ENCODE results near the gene RTN4R.

The RTN4R gene

DNA sequence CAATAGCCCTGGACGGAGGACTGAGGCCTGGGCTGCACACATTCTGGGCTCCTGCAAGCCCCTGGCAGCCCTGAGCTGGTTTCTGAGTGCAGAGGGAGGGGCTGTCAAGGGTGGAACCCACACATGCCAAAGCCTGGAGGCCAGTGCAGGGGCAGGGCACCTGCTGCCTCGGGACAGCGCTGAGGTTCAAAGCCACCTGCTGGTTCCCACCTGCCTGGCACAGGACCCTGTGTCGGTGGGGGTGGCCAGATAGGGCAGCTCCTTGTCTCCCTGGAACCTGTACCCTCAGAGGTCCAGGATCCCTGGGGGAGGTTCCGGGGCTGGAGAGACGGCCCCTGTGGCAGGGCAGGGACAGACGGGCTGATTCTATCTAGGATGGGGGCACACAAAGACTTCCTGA, 40.8 kb downstream of the RTN4R start:
- no peak for DNase-seq

DNA sequence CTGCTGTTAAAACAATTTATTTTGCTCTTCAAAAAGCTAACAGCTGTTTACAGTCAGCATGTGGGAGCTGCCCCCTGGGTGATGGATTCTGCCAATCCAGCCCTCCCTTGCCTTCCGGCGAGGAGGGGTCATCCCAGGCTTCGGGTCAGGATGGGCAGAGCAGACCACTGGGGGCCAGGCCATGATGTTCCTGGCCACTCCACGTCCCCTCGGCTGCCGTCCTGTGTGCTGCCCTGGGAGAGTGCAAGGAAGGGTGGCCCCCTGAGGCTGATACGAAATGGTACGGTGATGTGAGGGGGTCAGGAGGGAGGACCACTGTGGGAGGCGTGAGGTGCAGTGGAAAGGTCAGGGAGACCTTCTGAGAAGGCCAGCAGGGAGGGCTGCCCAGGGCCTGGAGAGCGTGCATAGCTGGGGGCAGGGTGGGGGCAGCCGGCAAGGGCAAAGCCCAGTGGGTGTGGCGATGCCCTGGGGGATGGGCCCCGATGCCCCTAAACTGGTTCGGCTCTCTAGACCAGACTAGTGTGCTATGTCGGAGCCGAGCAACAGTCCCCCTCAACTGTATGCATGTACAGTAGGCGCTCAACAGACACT, 41.3 kb downstream of the RTN4R start:
- DNase-seq = no peak

DNA sequence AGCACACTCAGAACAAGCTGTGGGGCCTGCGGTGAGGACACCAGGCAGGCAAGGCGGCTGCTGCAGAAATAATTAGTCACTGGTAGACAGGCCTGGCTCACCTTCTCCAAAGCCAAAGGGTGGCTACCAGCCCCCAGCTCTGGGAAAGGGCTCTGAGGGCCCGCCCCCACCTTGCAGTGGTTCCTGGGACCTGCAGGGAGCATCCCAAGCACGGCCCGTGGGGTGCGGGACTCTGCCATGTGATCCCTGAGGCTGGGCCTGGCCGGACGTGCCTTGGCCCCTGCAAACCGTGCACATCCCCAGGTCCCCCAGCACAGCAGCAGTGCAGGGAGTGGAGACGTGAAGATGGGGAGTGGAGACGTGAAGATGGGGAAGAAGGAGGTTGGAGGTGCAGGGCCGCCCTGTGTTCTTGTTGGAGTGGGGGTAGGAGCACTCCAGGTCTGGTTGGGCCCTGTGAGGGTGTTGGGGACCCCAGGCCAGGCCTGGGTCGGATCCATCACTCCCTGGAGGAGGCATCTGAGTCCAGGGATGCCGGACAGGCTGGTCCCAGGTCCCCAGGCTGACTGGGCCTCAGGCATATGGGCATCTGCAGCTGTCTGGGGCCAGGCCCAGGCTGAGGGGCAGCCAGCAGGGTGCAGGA, 41.9 kb downstream of the RTN4R start:
- DNase-seq = no peak

DNA sequence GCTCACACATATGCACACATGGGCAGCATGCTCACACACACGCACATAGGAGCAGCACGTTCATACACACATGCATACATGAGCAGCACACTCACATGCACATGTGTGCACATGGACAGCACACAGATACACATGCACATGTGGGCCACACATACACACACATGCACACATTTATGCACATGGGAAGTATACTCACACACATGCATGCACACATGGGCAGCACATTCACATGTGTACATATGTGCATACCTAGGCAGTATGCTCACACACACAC, 42.5 kb downstream of the RTN4R start:
- no peak for DNase-seq

DNA sequence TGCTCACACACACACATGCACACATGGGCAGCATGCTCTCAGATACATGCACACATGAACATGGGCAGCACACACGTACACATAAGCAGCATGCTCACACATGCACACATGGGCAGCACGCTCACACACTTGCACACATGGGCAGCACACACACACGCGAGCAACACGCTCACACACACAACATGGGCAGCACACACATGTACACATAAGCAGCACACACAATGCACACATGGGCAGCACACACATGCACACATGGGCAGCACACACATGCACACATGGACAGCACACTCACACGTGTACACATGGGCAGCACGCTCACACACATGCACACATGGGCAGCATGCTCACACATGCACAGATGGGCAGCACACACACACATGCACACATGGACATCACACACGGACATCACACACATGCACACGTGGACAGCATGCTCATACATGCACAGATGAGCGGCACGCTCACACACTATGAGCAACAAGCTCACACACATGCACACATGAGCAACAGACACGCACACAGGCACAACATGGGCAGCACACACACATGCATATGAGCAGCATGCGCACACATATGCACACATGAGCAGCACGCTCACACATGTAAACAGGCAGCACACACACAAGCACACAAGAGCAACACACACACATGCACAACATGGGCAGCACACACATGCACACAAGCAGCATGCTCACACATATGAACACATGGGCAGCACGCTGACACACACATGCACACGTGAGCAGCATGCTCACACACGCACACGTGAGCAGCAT, 43.0 kb downstream of the RTN4R start:
- no peak for DNase-seq

DNA sequence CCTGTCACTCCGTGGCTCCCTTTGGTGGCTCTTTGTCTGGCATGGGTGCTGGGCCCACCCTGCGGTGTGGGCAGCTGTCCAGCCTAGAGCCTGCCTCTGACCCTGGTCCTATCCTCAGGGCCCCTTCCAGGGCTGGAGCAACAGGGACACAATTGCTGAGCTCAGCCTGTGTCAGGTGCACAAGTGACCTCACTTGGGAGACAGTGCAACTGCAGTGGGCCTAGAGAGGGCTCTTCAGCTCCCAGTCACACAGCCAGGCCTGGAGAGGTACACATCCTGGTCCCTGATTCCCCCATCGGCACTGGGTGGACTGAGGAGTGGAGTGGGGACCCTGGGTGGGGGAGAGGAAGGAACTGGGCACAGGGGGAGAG, 43.9 kb downstream of the RTN4R start:
- no peak for DNase-seq

DNA sequence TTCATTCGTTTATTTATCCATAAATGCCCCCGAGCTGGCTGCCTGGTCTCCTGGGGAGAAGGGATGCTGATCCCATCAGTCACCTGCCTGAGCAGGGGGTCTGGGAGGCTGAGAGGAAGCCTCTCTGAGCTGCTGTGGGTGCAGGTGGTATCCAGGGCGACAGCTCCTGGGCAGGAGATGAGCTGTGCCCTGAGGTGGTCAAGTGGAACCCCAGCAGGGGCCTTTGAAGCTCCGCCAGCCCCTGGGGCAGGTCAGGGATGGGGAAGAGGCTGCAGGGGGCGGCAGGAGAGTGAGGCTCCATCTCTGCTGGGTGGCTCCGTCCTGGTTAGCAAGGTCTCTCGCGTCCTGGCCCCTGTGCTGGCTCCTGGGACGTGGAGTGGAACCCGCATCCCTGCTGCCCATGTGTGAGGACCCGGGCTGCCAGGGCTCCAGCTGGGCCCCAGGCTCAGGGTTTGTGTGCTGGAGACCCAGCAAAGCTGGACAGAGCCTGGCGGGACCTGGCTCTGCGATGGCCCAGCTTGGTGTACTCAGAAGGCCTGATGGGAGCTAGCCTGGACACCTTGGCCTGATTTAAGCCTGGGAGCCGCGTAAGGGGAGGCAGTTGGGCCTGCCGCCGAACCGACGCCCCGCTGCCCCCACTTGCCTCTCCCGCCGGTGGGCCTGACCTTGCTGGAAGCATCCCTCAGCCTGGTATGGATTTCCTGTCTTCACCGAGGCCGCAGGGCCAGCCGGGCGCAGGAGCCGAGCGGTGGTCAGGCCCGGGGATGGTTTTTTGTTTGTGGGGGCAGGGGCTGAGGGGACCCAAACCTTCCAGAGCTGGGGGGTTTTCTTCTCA, 44.5 kb downstream of the RTN4R start:
- no peak for DNase-seq

DNA sequence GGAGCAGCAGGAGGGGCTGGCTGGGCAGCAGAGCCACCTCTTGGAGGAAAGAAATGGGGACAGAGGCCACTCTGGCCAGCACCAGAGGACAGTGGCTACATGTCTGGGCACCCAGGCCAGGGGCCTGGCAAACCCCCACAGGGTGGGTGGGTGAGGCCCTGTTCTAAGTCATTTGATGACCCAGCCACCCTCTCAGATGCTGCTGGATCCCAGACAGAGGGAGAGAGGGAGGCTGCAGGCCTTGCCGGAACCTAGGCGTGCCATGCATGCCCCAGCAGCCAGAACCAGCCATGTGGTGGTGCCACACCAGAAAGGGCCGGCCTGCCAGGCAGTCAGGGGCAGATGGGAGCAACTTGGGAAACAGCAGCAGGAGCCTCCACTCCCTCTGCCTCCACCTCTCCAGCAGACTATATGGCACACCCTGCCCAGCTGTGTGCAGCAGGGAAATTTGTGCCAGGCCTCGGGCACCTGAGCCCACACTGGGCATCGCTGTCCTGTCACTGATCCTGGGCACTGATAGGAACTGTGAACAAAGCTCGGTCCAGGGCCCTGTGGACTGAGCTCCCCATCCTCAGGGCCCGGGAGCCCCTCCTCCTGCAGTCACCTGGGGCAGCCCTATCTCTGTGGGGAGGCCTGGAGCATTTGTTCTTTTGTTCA, 45.2 kb downstream of the RTN4R start:
- DNase-seq = no peak

DNA sequence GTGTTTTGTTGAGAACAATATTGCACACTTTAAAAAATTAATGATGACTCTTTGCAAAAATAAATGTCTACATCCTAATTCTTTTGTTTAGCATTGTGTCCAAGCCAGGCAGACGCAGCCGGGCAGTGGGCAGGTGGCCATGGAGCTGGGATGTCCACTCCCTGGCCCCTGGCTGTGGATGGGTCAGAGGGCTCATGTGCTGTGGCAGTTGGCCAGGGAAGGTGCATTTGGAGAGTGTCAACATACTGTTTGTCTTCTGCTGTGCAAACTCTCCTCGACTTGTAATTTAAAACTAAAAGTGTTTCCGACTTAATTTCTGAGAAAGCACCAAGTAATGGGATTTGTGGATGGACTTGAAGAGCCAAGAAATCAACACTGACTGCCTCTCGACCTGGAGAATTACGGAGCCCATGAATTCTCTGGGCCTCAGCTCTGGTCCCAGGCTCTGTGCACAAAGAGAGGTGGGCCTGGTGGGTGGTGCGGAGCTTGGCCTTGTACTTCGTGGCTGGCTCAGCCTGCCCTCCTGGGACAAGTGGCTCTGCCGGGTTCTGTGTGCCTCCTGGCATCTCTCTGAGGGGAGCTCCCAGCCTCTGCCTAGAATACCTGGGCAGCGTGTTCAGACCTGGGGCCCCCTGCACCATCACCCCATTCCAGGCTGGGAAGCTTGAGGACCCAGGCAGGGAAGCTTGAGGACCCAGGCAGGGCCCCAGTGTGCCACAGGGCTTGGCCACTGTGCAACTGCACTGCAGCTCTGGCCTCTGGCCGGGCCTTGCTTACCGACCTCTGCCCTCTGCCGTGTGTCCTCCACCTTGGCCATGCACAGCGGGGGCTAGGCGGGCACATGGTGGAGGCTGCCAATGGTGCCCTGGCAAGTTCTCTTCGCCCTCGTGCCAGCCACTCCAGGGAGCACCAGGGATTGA, 46.4 kb downstream of the RTN4R start:
- DNase-seq = no peak

DNA sequence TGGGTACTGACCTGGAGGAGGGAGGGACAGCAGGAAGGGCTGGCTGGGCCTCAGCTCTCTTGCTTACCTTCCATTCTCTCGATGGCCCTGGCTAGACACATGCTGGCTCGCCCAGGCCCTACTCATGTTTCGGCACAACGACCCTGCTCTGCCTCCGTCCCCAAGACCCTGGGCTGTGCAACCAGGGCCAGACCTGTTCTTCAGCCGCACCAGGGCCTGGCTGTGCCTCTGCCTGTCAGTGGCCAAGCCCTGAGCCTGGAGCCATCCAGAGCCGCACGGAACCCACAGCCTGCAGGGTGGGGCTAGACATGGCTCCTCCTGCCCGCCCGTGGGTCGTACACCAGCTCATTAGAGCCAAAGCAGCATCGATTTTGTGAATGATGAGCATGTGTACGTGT, 47.5 kb downstream of the RTN4R start:
- DNase-seq = no peak

DNA sequence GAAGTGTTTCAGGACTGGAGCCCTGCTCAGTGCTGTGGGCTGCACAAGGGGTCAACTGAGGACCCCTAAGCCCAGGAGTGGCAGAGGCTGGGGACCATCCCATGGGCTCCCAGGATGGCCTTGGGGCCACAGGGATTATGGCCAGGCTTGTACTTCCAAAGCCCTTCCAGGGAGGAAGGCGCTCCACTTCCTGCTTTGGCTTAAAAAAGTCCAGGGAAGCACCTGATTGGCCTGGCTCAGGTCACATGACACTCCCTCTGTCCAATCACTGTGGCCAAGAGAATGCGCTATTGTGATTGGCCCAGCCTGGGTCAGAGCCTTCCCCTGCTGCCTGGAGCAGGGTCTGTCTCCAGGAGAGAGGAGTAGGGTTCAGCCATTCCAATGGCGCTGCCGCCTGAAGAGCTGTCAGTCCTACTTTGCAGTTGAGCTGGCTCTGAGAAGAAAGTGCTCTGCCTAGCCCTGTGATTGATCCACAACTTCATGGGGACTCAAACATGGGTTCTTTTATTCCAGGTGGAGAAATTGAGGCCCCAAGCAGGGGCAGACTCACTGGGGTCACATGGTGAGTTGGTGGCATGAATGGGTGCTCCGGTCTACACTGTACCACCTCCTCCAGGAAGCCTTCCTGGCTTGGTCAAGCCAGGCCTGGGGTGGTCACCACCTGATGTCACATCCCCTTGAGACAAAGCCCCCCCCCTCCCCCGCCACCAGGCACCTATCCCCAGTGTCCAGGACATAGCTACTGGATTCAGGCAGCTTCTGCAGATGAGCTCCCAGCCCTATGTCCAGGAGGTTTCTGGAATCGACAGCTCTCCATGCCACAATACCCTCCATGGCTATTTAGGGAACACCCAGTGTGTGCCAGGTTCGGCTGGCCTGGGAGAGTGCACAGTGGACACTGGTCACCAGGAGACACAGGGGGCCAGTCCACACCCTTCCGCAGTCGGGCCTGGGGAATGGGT, 48.2 kb downstream of the RTN4R start:
- DNase-seq = no peak

DNA sequence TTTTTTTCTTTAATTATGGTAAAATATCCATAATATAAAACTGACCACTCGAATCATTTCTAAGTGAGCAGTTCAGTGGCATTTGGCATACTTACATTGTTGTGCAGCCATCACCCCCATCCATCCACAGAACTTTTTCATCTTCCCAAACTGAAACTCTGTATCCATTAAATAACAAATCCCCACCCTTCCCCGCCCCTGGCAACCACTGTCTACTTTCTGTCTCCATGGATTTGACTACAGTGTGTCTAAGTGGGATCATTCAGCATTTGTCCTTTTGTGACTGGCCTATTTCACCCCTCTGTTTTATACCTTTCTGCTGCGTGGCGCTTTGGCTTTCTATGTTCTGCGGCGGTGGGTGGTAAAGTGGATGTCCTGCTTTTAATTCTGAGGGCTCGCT, 49.1 kb downstream of the RTN4R start:
- no peak for DNase-seq

DNA sequence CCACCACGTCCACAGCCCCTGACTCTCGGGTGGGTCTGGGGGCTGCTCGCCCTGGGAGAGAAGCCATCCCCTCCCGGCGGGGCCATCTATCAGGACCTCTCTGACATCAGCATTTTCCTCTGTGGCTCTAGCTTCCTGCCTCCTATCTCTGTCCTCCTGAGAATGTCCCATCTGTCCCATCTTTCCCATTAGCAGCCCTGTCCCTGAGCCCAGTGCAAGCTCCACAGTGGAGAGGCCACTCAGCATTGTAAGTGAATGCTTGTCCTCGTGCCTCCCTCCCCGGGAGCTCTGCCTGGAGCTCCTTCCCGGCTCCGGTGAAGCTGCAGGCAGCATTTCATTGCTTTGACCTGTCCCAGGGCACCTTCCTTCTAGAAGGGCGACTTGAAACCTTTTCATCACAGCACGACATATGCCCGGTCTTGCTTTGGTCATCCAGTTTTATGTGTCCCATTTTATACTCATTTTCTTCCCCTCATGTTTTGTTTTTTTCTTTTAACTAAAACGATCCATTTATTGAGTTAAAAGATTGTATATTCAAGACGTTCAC, 49.7 kb downstream of the RTN4R start:
- DNase-seq = no peak

DNA sequence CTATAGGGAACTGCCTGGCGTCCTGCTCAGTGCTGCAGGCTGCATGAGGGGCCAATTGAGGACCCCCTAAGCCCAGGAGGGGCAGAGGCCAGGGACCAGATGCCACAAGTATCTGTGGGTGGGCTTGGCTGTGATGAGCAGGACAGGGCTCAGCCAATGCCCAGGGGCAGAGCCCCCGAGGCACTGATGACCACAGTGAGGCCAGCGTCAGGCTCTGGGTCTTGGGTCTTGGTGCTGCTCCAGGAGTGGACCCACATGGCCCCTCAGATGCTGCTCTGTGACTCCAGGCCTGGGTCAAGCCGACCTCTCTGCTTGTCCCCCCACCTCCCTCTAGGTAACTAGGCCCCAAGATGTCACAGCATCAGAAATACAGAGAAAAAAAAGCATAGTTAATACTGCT, 50.6 kb downstream of the RTN4R start:
- DNase-seq = no peak

DNA sequence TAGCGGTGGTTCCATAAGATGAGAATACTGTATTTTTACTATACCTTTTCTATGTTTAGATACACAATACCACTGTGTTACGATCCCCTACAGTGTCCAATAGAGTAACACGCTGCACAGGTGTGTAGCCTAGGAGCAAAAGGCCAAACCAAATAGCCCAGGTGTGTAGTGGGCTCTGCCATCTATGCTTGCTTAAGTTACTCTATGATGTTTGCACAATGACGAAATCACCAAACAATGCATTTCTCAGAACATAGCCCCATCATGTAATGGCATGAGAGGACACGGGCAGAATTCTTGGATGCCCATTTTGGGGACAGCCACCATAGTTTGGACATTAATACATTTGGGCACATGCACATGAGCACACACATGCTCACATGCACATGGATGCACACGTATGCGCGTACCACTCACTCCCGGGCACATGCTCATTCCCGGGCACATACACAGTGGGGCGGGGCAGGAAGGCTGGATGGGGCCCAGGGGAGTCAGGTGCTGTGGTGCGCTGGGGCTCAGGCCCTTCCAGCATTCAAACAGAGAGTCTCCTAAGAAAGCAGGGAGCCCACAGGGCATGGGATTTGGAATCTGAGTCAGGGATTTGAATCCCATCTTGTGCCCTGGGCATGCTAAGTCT, 51.1 kb downstream of the RTN4R start:
- DNase-seq = no peak

DNA sequence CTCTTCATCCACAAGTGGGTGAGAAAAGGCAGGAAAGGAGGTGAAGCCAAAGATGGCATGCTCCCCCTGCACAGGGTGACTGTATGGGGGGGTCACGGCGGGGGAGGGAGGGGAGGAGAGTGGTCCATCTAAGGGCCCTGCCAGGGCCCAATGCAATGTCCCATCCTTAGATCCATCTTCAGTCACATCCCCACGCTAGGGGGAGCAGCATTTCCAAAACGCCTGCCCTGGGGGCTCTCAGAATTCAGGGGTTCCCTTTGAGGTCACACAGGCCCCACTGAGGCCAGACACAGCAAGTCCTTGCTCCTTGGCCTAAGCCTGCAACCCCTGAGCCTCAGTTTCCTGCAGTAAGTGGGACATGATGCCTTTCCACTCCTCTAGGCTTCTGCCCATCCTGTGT, 52.4 kb downstream of the RTN4R start:
- DNase-seq = no peak

DNA sequence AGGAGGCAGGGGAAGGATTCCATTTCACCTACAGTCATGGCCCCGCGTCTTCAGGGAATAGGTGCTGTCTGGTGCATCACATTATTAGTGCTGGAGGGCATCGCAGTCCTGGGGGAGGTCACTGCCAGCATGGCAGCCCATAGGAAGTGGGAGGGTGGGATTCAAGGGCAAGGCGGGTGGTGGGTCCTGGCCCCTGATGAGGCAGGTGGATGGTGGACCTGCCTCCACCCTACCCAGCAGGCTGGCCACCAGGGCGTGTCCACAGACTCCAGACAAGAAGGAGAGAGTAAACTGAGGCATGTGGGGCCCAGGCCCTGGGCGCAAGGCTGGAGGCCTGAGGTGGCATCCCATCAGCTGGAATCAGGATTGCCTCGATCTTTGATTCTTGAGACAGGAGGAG, 53.3 kb downstream of the RTN4R start:
- no peak for DNase-seq

DNA sequence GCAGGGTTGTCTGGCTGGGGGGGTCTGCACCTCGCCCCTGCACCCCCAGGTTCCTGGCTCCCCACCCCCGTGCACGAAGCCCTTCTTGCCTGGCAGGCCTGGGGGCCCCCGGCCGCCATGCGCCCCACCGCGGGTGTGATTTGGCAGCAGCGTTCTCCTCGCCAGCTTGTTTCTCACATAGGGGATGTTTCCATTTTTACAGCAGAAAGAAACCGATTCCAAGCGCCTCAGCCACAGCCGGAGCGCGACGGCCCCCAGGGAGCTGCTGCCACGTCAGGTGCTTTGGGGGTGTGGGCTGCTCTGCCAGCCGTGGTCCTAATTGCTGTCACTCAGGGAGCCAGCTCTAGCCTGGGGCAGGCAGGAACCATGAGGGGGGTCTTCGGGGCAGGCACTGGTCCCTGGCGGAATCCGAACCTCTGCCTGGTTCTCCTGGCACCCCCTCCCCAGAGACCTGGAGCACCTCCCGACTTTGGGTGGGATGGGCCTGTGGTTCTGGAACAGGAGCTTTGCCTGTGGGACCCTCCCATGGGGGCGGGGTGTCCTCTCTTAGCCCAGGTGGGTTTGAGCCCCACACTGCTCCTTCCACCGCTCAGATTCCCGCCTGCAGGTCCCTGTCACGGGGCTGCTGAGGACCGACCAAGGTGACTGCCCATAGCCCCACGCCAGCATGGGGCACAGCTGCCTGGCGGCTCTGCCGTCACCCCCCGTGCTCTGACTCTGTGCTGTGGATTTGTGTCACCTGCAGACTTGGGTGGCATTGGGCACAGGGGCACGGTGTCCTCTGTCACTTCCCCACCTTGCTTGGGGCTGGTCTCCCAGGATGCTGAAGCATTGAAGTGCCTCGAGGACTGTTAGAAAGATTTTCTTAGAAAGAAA, 54.0 kb downstream of the RTN4R start:
- DNase-seq = no peak

Data from activated CD4-positive, CD25-positive, alpha-beta regulatory T cell (primary cell).